ENCODE measurements around the gene VKORC1.

VKORC1 gene

GRCh38 chr16:31092330-31092729, 2.3 kb downstream of the VKORC1 start:
- H3K27me3 ChIP-seq (ENCODE audit: low read length): no peaks in the 10 kb centered on the region
- peaks cover 2% of the 10 kb centered on the region; the same call in 1 of the 2 replicates for H4K20me1 ChIP-seq (ENCODE audit: low read depth, low read length)
- no peak overlapping the region for H2AFZ ChIP-seq (ENCODE audit: low read depth, low read length, severe bottlenecking)
- no peak overlapping the region for H3K9ac ChIP-seq (ENCODE audit: low read length)
- no peaks in the 10 kb centered on the region for H3K9me2 ChIP-seq (replicated peaks; ENCODE audit: insufficient read depth, low read length)
- no peak for TF ChIP-seq EZH2phosphoT487 (conservative IDR thresholded peaks at IDR 0.05; ENCODE audit: low read length)
- no peak for TF ChIP-seq CTCF (IDR thresholded peaks at IDR 0.05; ENCODE audit: insufficient read depth, low read length, poor library complexity, severe bottlenecking)
- H3K4me2 ChIP-seq (ENCODE audit: low read depth, low read length, poor library complexity, severe bottlenecking): no peak overlapping the region
- peaks cover 20% of the 10 kb centered on the region for H3K79me2 ChIP-seq (ENCODE audit: insufficient read depth, low read length)
- no peak overlapping the region for H3K27ac ChIP-seq (ENCODE audit: low read depth, low read length)
- no peaks in the 10 kb centered on the region for H3K9me3 ChIP-seq (ENCODE audit: insufficient read depth, low read length)
- H3F3A ChIP-seq (ENCODE audit: insufficient read depth): peaks cover 10% of the 10 kb centered on the region
- no peak overlapping the region for H3K4me3 ChIP-seq (ENCODE audit: insufficient read depth, low read length, poor library complexity, severe bottlenecking)
- H3K36me3 ChIP-seq (ENCODE audit: low read length): no peaks in the 10 kb centered on the region

GRCh38 chr16:31090540-31090939, 4.1 kb downstream of the VKORC1 start:
- Histone ChIP-seq H2AFZ (ENCODE audit: low read depth, low read length, severe bottlenecking) (no peak overlapping the region), H3K9me2 (replicated peaks; ENCODE audit: insufficient read depth, low read length) (no peaks in the 10 kb centered on the region), H4K20me1 (ENCODE audit: low read depth, low read length) (peaks cover 2% of the 10 kb centered on the region; the same call in 1 of the 2 replicates), H3K9me3 (ENCODE audit: insufficient read depth, low read length) (no peaks in the 10 kb centered on the region), H3K36me3 (ENCODE audit: low read length) (no peaks in the 10 kb centered on the region), H3F3A (ENCODE audit: insufficient read depth) (peaks cover 7% of the 10 kb centered on the region), H3K4me3 (ENCODE audit: insufficient read depth, low read length, poor library complexity, severe bottlenecking) (no peak overlapping the region), H3K9ac (ENCODE audit: low read length) (no peak overlapping the region), H3K27ac (ENCODE audit: low read depth, low read length) (no peak overlapping the region), H3K4me2 (ENCODE audit: low read depth, low read length, poor library complexity, severe bottlenecking) (no peak overlapping the region), H3K27me3 (ENCODE audit: low read length) (no peaks in the 10 kb centered on the region), H3K79me2 (ENCODE audit: insufficient read depth, low read length) (peaks cover 20% of the 10 kb centered on the region)
- TF ChIP-seq EZH2phosphoT487 (conservative IDR thresholded peaks at IDR 0.05; ENCODE audit: low read length) (no peak), CTCF (IDR thresholded peaks at IDR 0.05; ENCODE audit: insufficient read depth, low read length, poor library complexity, severe bottlenecking) (no peak)

- H3K79me2 ChIP-seq (ENCODE audit: insufficient read depth, low read length): peaks cover 17% of the 10 kb centered on the region
- H3K36me3 ChIP-seq (ENCODE audit: low read length): no peaks in the 10 kb centered on the region
- H3K27me3 ChIP-seq (ENCODE audit: low read length): no peaks in the 10 kb centered on the region
- no peak overlapping the region for H3K4me3 ChIP-seq (ENCODE audit: insufficient read depth, low read length, poor library complexity, severe bottlenecking)
- no peak overlapping the region for H3K9ac ChIP-seq (ENCODE audit: low read length)
- H2AFZ ChIP-seq (ENCODE audit: low read depth, low read length, severe bottlenecking): no peak overlapping the region
- H3K4me2 ChIP-seq (ENCODE audit: low read depth, low read length, poor library complexity, severe bottlenecking): no peak overlapping the region
- peaks cover 2% of the 10 kb centered on the region; the same call in 1 of the 2 replicates for H4K20me1 ChIP-seq (ENCODE audit: low read depth, low read length)
- no peaks in the 10 kb centered on the region for H3K9me2 ChIP-seq (replicated peaks; ENCODE audit: insufficient read depth, low read length)
- no peak overlapping the region for H3K27ac ChIP-seq (ENCODE audit: low read depth, low read length)
- H3F3A ChIP-seq (ENCODE audit: insufficient read depth): peaks cover 6% of the 10 kb centered on the region
- TF ChIP-seq CTCF (IDR thresholded peaks at IDR 0.05; ENCODE audit: insufficient read depth, low read length, poor library complexity, severe bottlenecking): no peak
- no peak for TF ChIP-seq EZH2phosphoT487 (conservative IDR thresholded peaks at IDR 0.05; ENCODE audit: low read length)
- H3K9me3 ChIP-seq (ENCODE audit: insufficient read depth, low read length): no peaks in the 10 kb centered on the region
Observed at GRCh38 chr16:31089199-31089598, 5.4 kb downstream of the VKORC1 start.

Measured in SU-DHL-6 (cell line).